SK-N-SH treated with all-trans-retinoic acid at 6 μM for 48 hours (cell line): ENCODE measurements around the gene TRIP6.

Experiments
- BACH2 ChIP-seq: fragments of 250-450 bp; sonication (Bioruptor Pico); IDR thresholded peaks from 2 replicates; pipeline ENCODE4 v1.9.0; 2021; ENCODE audit warnings: mild to moderate bottlenecking, borderline replicate concordance
- PPARA ChIP-seq: fragments of 250-450 bp; sonication (Bioruptor Pico); IDR thresholded peaks from 2 replicates; pipeline ENCODE4 v1.5.0; 2020; ENCODE audit warnings: mild to moderate bottlenecking, borderline replicate concordance
- TCF4 ChIP-seq: fragments of 250-450 bp; sonication (Bioruptor Pico); IDR thresholded peaks from 2 replicates; pipeline ENCODE4 v1.8.0; 2021; ENCODE audit warnings: mild to moderate bottlenecking, moderate library complexity, borderline replicate concordance

- TF ChIP-seq BACH2, result no peak
- TF ChIP-seq TCF4, result no peak
- TF ChIP-seq PPARA (CRISPR knock-in tag), result no peak
Observed at GRCh38 chr7:100888291-100888987, 21.3 kb downstream of the TRIP6 start.
